Glutamatergic neuron (in vitro differentiated cells): Measurements from ENCODE around the gene FAM3C. TPM values are rescaled to one million over a fixed set of nuclear protein-coding genes. Genes with fewer than 3 reads are reported as not detected.
A peak's percentile ranks its signal among the peaks of the same experiment; 100 is the strongest.
"Not testable (repeated sequence)": the region's sequence is repeated elsewhere in the genome, so short reads cannot be mapped to it uniquely, and the experiment has no call there.

Experiments used
- DNase-seq: peaks from one replicate; pipeline ENCODE4 v3.0.0; 2022
- H3K27ac Mint-ChIP-seq: one replicate; pipeline ENCODE4 v1.8.0; 2020; ENCODE audit warnings: mild to moderate bottlenecking, mixed read lengths, inconsistent platforms; ENCODE audit not compliant: unreplicated experiment
- H3K27me3 Mint-ChIP-seq: one replicate; pipeline ENCODE4 v1.8.0; 2020; ENCODE audit warnings: mild to moderate bottlenecking, moderate library complexity, mixed read lengths, inconsistent platforms; ENCODE audit not compliant: unreplicated experiment
- H3K36me3 Mint-ChIP-seq: one replicate; pipeline ENCODE4 v1.8.0; 2020; ENCODE audit warnings: mild to moderate bottlenecking, mixed read lengths, inconsistent platforms; ENCODE audit not compliant: unreplicated experiment
- H3K4me1 Mint-ChIP-seq: one replicate; pipeline ENCODE4 v1.8.0; 2020; ENCODE audit warnings: mild to moderate bottlenecking, low read depth, mixed read lengths, inconsistent platforms; ENCODE audit not compliant: unreplicated experiment
- H3K4me3 Mint-ChIP-seq: one replicate; pipeline ENCODE4 v1.8.0; 2020; ENCODE audit warnings: mild to moderate bottlenecking, mixed read lengths, inconsistent platforms; ENCODE audit not compliant: unreplicated experiment
- H3K9me3 Mint-ChIP-seq: one replicate; pipeline ENCODE4 v1.8.0; 2020; ENCODE audit warnings: mild to moderate bottlenecking, moderate library complexity, mixed read lengths, inconsistent platforms; ENCODE audit not compliant: unreplicated experiment
- total RNA-seq: library from RNA; stranded (reverse); fragmentation: NEBNext Ultra II Directional; extraction: Animal tissue kit (Norgen Biotek cat#: 25700); gene quantifications from one replicate; pipeline ENCODE4 v1.2.1, GENCODE V29; 2021; ENCODE audit not compliant: unreplicated experiment
- TF ChIP-seq, protein P1 (sequence below): fragments of 200-600 bp; sonication (generic); IDR thresholded peaks from one replicate; pipeline ENCODE4 v1.5.0; 2021; ENCODE audit not compliant: partially characterized antibody, unreplicated experiment

Gene FAM3C
- total RNA-seq, 1 donor from 2014 or later: 19.9 TPM

GRCh38 chr7:121327671-121328070 lies 68.4 kb downstream of the FAM3C start:
- H3K36me3 Mint-ChIP-seq: no peaks in the 10 kb centered on the region
- peaks cover 2% of the 10 kb centered on the region for H3K9me3 Mint-ChIP-seq
- peaks cover 3% of the 10 kb centered on the region for H3K4me1 Mint-ChIP-seq
- peaks cover 6% of the 10 kb centered on the region for H3K27me3 Mint-ChIP-seq
- no peak overlapping the region for H3K4me3 Mint-ChIP-seq
- H3K27ac Mint-ChIP-seq: no peak overlapping the region
- DNase-seq: no peak
- TF ChIP-seq, protein P1, sequence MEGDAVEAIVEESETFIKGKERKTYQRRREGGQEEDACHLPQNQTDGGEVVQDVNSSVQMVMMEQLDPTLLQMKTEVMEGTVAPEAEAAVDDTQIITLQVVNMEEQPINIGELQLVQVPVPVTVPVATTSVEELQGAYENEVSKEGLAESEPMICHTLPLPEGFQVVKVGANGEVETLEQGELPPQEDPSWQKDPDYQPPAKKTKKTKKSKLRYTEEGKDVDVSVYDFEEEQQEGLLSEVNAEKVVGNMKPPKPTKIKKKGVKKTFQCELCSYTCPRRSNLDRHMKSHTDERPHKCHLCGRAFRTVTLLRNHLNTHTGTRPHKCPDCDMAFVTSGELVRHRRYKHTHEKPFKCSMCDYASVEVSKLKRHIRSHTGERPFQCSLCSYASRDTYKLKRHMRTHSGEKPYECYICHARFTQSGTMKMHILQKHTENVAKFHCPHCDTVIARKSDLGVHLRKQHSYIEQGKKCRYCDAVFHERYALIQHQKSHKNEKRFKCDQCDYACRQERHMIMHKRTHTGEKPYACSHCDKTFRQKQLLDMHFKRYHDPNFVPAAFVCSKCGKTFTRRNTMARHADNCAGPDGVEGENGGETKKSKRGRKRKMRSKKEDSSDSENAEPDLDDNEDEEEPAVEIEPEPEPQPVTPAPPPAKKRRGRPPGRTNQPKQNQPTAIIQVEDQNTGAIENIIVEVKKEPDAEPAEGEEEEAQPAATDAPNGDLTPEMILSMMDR: no peak

GRCh38 chr7:121323515-121324302 lies 72.4 kb downstream of the FAM3C start:
- Mint-ChIP-seq H3K4me1 (peaks cover 5% of the 10 kb centered on the region), H3K27me3 (peaks cover 2% of the 10 kb centered on the region), H3K36me3 (no peaks in the 10 kb centered on the region), H3K4me3 (no peak overlapping the region), H3K27ac (no peak overlapping the region), H3K9me3 (peaks cover 5% of the 10 kb centered on the region)
- no peak for DNase-seq
- TF ChIP-seq, protein P1: no peak

DNA sequence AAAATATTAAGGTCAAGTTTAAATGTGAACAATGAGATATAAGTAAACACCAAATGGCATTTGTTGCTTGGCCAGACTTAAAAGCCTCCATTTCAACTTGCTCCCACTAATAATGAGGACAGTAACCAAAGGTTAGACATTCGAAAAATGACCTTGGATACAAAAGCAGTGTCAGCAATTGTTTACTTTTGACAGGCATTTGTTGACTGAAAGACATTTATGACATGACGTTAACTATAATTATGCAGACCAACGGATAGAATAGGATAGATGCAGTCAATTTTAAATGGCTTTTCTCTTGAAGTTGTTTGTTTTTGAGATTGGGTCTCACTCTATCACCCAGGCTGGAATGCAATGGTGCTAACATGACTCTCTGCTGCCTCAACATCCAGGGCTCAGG lies 73.6 kb downstream of the FAM3C start:
- peaks cover 5% of the 10 kb centered on the region for H3K4me1 Mint-ChIP-seq
- TF ChIP-seq, protein P1: no peak
- peaks cover 2% of the 10 kb centered on the region for H3K27me3 Mint-ChIP-seq
- no peak for DNase-seq
- no peak overlapping the region for H3K4me3 Mint-ChIP-seq
- H3K9me3 Mint-ChIP-seq: peaks cover 2% of the 10 kb centered on the region
- H3K36me3 Mint-ChIP-seq: no peaks in the 10 kb centered on the region
- no peak overlapping the region for H3K27ac Mint-ChIP-seq

- not testable (repeated sequence) for H3K27me3 Mint-ChIP-seq, H3K9me3 Mint-ChIP-seq, H3K4me3 Mint-ChIP-seq, DNase-seq, H3K36me3 Mint-ChIP-seq
- Mint-ChIP-seq H3K27ac (peak overlapping the region; percentile 36), H3K4me1 (peaks cover 29% of the 10 kb centered on the region)
Observed at GRCh38 chr7:121315170-121315569, 80.9 kb downstream of the FAM3C start.

GRCh38 chr7:121313793-121314676 lies 82.1 kb downstream of the FAM3C start:
- no peak overlapping the region for H3K27ac Mint-ChIP-seq
- no peak for DNase-seq
- TF ChIP-seq, protein P1: no peak
- H3K4me1 Mint-ChIP-seq: peaks cover 24% of the 10 kb centered on the region
- peaks cover 4% of the 10 kb centered on the region for H3K36me3 Mint-ChIP-seq
- H3K27me3 Mint-ChIP-seq: peaks cover 2% of the 10 kb centered on the region
- H3K9me3 Mint-ChIP-seq: peaks cover 3% of the 10 kb centered on the region
- no peak overlapping the region for H3K4me3 Mint-ChIP-seq
